H1 (cell line): ENCODE data around the gene MAPT. TPM values are rescaled to one million over a fixed set of nuclear protein-coding genes. Genes with fewer than 3 reads are reported as not detected.

Experiments
- CTCF ChIA-PET: fragments of 300-600 bp; sonication (Branson Sonifier 250); formaldehyde crosslinking; loops from one replicate; lab custom pipeline; 2021; ENCODE audit not compliant: partially characterized antibody; lab: Charles Lee
- POLR2A ChIA-PET: fragments of 300-600 bp; sonication (Branson Sonifier 250); formaldehyde crosslinking; loops from one replicate; lab custom pipeline; 2021; ENCODE audit warnings: inconsistent platforms; ENCODE audit not compliant: partially characterized antibody; lab: Charles Lee
- DNase-seq, 2 experiments: peaks; one replicate each; pipeline versions ENCODE4 v3.0.0 to v3.0.0-alpha.2; 2010 to 2022; ENCODE audit warnings: low spot score in 2 of 2, low read depth in 1 of 2, mixed read lengths in 1 of 2
- FAIRE-seq: peaks from 2 replicates; lab custom pipeline; 2011; peaks lifted over from hg19 to GRCh38; lab: Jason Lieb, UNC
- H2AFZ ChIP-seq: 2 replicates; pipeline ENCODE4 v1.8.1; 2012; ENCODE audit warnings: low read length, inconsistent platforms
- H2AK5ac ChIP-seq: 2 replicates; pipeline ENCODE4 v1.6.1; 2013; ENCODE audit warnings: low read depth, low read length
- H2BK120ac ChIP-seq: replicated peaks from 2 replicates; pipeline ENCODE3; 2013; ENCODE audit warnings: low read depth, low read length, inconsistent platforms
- H2BK12ac ChIP-seq: 2 replicates; pipeline ENCODE4 v1.6.1; 2013; ENCODE audit warnings: low read depth, low read length
- H2BK15ac ChIP-seq: 2 replicates; pipeline ENCODE4 v1.6.1; 2013; ENCODE audit warnings: low read length
- H2BK20ac ChIP-seq: 2 replicates; pipeline ENCODE4 v1.6.1; 2013; ENCODE audit warnings: low read length
- H2BK5ac ChIP-seq: 2 replicates; pipeline ENCODE4 v1.6.1; 2013; ENCODE audit warnings: low read depth, low read length
- H3K14ac ChIP-seq: 2 replicates; pipeline ENCODE4 v1.6.1; 2013; ENCODE audit warnings: inconsistent platforms; ENCODE audit not compliant: insufficient read length
- H3K18ac ChIP-seq: 2 replicates; pipeline ENCODE4 v1.6.1; 2013; ENCODE audit warnings: low read length; ENCODE audit errors: extremely low read depth
- H3K23ac ChIP-seq: 2 replicates; pipeline ENCODE4 v1.6.1; 2013; ENCODE audit warnings: inconsistent platforms; ENCODE audit not compliant: insufficient read length
- H3K23me2 ChIP-seq: 2 replicates; pipeline ENCODE4 v1.6.1; 2013; ENCODE audit warnings: low read depth, low read length
- H3K27ac ChIP-seq: 2 replicates; pipeline ENCODE4 v1.6.1; 2011; ENCODE audit warnings: low read depth, low read length, inconsistent platforms
- H3K27me3 ChIP-seq, 4 experiments: replicated peaks in 1 of 4; 1 replicate in 1 of 4; 2 replicates in 3 of 4; pipeline versions ENCODE4 v1.6.1 to v1.8.1; 2011 to 2013; ENCODE audit warnings: low read length in 3 of 4, mild to moderate bottlenecking in 3 of 4, inconsistent platforms in 2 of 4, mixed read lengths in 2 of 4, moderate library complexity in 1 of 4; ENCODE audit not compliant: control insufficient read depth in 3 of 4, insufficient read depth in 3 of 4; ENCODE audit errors: extremely low read depth in 1 of 4
- H3K36me3 ChIP-seq, 4 experiments: 2 replicates each; pipeline versions ENCODE4 v1.6.1 to v1.8.1; 2011 to 2013; ENCODE audit warnings: mild to moderate bottlenecking in 4 of 4, low read length in 3 of 4, moderate library complexity in 2 of 4, control low read depth in 1 of 4, inconsistent platforms in 1 of 4; ENCODE audit not compliant: insufficient read depth in 4 of 4, control insufficient read depth in 2 of 4
- H3K4ac ChIP-seq: replicated peaks from 2 replicates; pipeline ENCODE3; 2013; ENCODE audit warnings: low read length, low read depth, mixed read lengths, inconsistent platforms; ENCODE audit not compliant: insufficient read length
- H3K4me1 ChIP-seq, 4 experiments: replicated peaks in 1 of 4; 1 replicate in 1 of 4; 2 replicates in 3 of 4; pipeline versions ENCODE4 v1.6.1 to v1.8.1; 2011 to 2013; ENCODE audit warnings: low read length in 3 of 4, inconsistent platforms in 2 of 4, mixed read lengths in 1 of 4; ENCODE audit not compliant: insufficient read depth in 4 of 4, control insufficient read depth in 3 of 4
- H3K4me2 ChIP-seq, 2 experiments: 2 replicates each; pipeline versions ENCODE4 v1.6.1 to v1.8.1; 2011 to 2013; ENCODE audit warnings: low read depth in 2 of 2, low read length in 2 of 2, control low read depth in 1 of 2, inconsistent platforms in 1 of 2, mild to moderate bottlenecking in 1 of 2; ENCODE audit not compliant: insufficient read depth in 1 of 2
- H3K4me3 ChIP-seq, 4 experiments: fragments of 200-600, 300-600 bp in 1 of 4; sonication (generic), shearing (Covaris generic), sonication (Bioruptor Twin) in 1 of 4; 2 replicates each; pipeline versions ENCODE4 v1.5.1 to v1.8.1; 2011 to 2016; ENCODE audit warnings: low read length in 4 of 4, low read depth in 3 of 4, control low read depth in 2 of 4, inconsistent platforms in 2 of 4, mild to moderate bottlenecking in 2 of 4, mixed read lengths in 1 of 4, moderate library complexity in 1 of 4; ENCODE audit not compliant: insufficient read depth in 2 of 4; ENCODE audit errors: extremely low read depth in 1 of 4
- H3K56ac ChIP-seq: replicated peaks from 2 replicates; pipeline ENCODE3; 2013; ENCODE audit warnings: low read depth, mild to moderate bottlenecking, mixed read lengths, low read length, inconsistent platforms; ENCODE audit not compliant: insufficient read length
- H3K79me1 ChIP-seq: 2 replicates; pipeline ENCODE4 v1.6.1; 2013; ENCODE audit warnings: low read depth, low read length, control low read depth
- H3K79me2 ChIP-seq, 2 experiments: 2 replicates each; pipeline versions ENCODE4 v1.6.1 to v1.8.1; 2012 to 2013; ENCODE audit warnings: low read length in 2 of 2, mild to moderate bottlenecking in 2 of 2, inconsistent platforms in 1 of 2; ENCODE audit not compliant: insufficient read depth in 2 of 2, control insufficient read depth in 1 of 2
- H3K9ac ChIP-seq, 4 experiments: replicated peaks in 1 of 4; 1 replicate in 1 of 4; 2 replicates in 3 of 4; pipeline versions ENCODE4 v1.6.1 to v1.8.1; 2011 to 2013; ENCODE audit warnings: low read depth in 3 of 4, low read length in 3 of 4, control low read depth in 2 of 4, mild to moderate bottlenecking in 2 of 4, moderate library complexity in 2 of 4, inconsistent platforms in 1 of 4; ENCODE audit errors: extremely low read depth in 1 of 4
- H3K9me3 ChIP-seq, 2 experiments: 2 replicates each; pipeline versions ENCODE4 v1.6.1 to v1.8.1; 2012 to 2013; ENCODE audit warnings: mild to moderate bottlenecking in 2 of 2, moderate library complexity in 2 of 2, control low read depth in 1 of 2, inconsistent platforms in 1 of 2, low read depth in 1 of 2, low read length in 1 of 2, mixed read lengths in 1 of 2; ENCODE audit not compliant: insufficient read depth in 2 of 2
- H4K20me1 ChIP-seq, 2 experiments: replicated peaks in 1 of 2; 2 replicates each; pipeline versions ENCODE3 to v1.8.1; 2011 to 2013; ENCODE audit warnings: inconsistent platforms in 2 of 2, low read length in 2 of 2, mild to moderate bottlenecking in 1 of 2; ENCODE audit not compliant: insufficient read depth in 2 of 2, control insufficient read depth in 1 of 2
- H4K5ac ChIP-seq: 2 replicates; pipeline ENCODE4 v1.6.1; 2013; ENCODE audit warnings: low read length, low read depth, mixed read lengths, inconsistent platforms; ENCODE audit not compliant: insufficient read length
- H4K8ac ChIP-seq: 2 replicates; pipeline ENCODE4 v1.8.0; 2013; ENCODE audit warnings: mild to moderate bottlenecking, moderate library complexity, low read length, inconsistent platforms; ENCODE audit not compliant: insufficient read depth; ENCODE audit errors: extremely low read depth
- H4K91ac ChIP-seq: replicated peaks from 2 replicates; pipeline ENCODE3; 2013; ENCODE audit warnings: low read length, mixed read lengths, inconsistent platforms; ENCODE audit not compliant: insufficient read length
- POLR2A ChIP-seq, 2 experiments: IDR thresholded peaks; 1 replicate in 1 of 2; 2 replicates in 1 of 2; pipeline ENCODE4 v1.6.1; 2011; ENCODE audit warnings: low read depth in 2 of 2, low read length in 2 of 2, mild to moderate bottlenecking in 2 of 2; ENCODE audit errors: control extremely low read depth in 1 of 2
- TEAD4 ChIP-seq: IDR thresholded peaks from 2 replicates; pipeline ENCODE4 v1.6.1; 2012; ENCODE audit warnings: low read depth, low read length, inconsistent platforms, mixed read lengths
- WGBS, 2 experiments: shearing (Covaris generic) in 1 of 2; methylation state at CpG; one replicate each; pipeline versions ENCODE4 v1.1.6 to v1.1.7; 2013 to 2015; ENCODE audit warnings: low lambda C conversion rate in 2 of 2, mixed read lengths in 2 of 2, inconsistent platforms in 1 of 2, low coverage in 1 of 2, missing lambda C conversion rate in 1 of 2; ENCODE audit not compliant: insufficient replicate concordance in 2 of 2, insufficient coverage in 1 of 2, insufficient read length in 1 of 2; ENCODE audit errors: extremely low coverage in 1 of 2, missing lambda C conversion rate in 1 of 2; 5-methylcytosine and 5-hydroxymethylcytosine counted together
- polyA plus RNA-seq, 7 experiments: library from polyadenylated mRNA; depleted of rRNA in 3 of 7; stranded (reverse) in 5 of 7; unstranded in 2 of 7; fragments of >200 nt in 5 of 7; fragments of 200-250 nt in 2 of 7; gene quantifications; 1 replicate in 5 of 7; 2 replicates in 1 of 7; 4 replicates in 1 of 7; pipeline versions ENCODE4 v1.2.1 to v1.2.3, GENCODE V29; 2011 to 2013; ENCODE audit warnings: missing spikeins in 2 of 7, mixed read lengths in 2 of 7
- total RNA-seq: library from RNA; stranded (reverse); fragmentation: NEBNext Ultra II Directional; extraction: Animal tissue kit (Norgen Biotek cat#: 25700); gene quantifications from 2 replicates; pipeline ENCODE4 v1.2.1, GENCODE V29; 2021

The MAPT gene
- total and polyA plus RNA-seq, 2 of the 8 experiments (the other 6 are each of a cell fraction or from before 2014, with no cell fraction given): 0.54 to 1.7 TPM

DNA sequence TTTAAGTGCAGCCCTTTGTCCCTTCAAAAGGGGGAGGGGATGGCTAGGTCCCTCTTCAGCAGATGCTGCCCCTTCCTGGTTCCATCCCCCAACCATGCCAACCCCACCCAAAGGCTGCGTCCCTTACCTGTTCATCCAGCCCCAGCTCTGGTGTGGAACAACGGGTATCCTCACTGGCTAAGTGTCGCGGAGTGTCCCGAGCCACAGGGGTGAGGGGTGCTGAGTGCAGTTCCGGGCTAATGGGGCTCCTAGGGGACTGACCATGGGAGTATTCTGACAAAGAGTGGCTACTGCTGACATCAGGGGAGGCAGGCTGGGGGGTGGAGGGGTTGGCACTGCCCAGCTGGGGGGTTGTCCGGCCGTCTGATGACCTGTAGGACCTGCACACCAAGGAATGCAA lies 137.6 kb downstream of the MAPT start:
- no peak overlapping the region for H2BK12ac ChIP-seq
- H2AFZ ChIP-seq: no peak overlapping the region
- POLR2A ChIA-PET: interaction anchor here (1.6 kb wide), 1 partner anchor 25 kb away, joined by 4 read pairs; no protein-coding TSS in a partner anchor
- H4K20me1 ChIP-seq: peaks cover 1 to 4% of the 10 kb centered on the region in 2 experiments
- FAIRE-seq (no peak), DNase-seq (no peak)
- H3K27ac ChIP-seq: no peak overlapping the region
- H3K79me1 ChIP-seq: peaks cover 3% of the 10 kb centered on the region; the same call in 1 of the 2 replicates
- no peak overlapping the region for H3K23ac ChIP-seq
- no peak overlapping the region for H4K5ac ChIP-seq
- H3K4me2 ChIP-seq: no peak overlapping the region
- no peaks in the 10 kb centered on the region for H3K79me2 ChIP-seq
- H3K14ac ChIP-seq: no peak overlapping the region
- H3K36me3 ChIP-seq: peaks cover 33 to 75% (median 60%) of the 10 kb centered on the region in 4 experiments
- no peaks in the 10 kb centered on the region for H3K27me3 ChIP-seq
- H3K9me3 ChIP-seq: no peaks in the 10 kb centered on the region
- H2BK5ac ChIP-seq: no peak overlapping the region
- 82% methylated on average over 6 of the region's 8 CpGs; no CpG with 5 or more reads in 1 of the 2 experiments for WGBS, 2 experiments
- no peak overlapping the region for H3K56ac ChIP-seq
- peaks cover 3 to 17% (median 6%) of the 10 kb centered on the region in 4 experiments for H3K4me1 ChIP-seq
- H3K18ac ChIP-seq: no peak overlapping the region
- H3K4ac ChIP-seq: no peak overlapping the region
- H4K8ac ChIP-seq: no peak overlapping the region; the same call in 1 of the 2 replicates
- no peak overlapping the region for H2BK20ac ChIP-seq
- H3K9ac ChIP-seq: no peak overlapping the region
- no peak overlapping the region for H3K4me3 ChIP-seq
- no peaks in the 10 kb centered on the region for H3K23me2 ChIP-seq
- CTCF ChIA-PET: interaction anchor here (1.0 to 3.4 kb wide), 4 partner anchors 9 to 21 kb away, joined by 4 to 18 read pairs (median 4); no protein-coding TSS in a partner anchor
- TF ChIP-seq POLR2A (IDR thresholded peaks at IDR 0.05; ENCODE audit: control extremely low read depth in 1 of 2, low read depth in 2 of 2, low read length in 2 of 2) (0 out of 3 replicates have a peak, but pooled peaks of 1 of the 2 experiments have one; percentile 27), TEAD4 (no peak)
- no peak overlapping the region for H2AK5ac ChIP-seq
- no peak overlapping the region for H2BK120ac ChIP-seq
- no peak overlapping the region for H4K91ac ChIP-seq
- H2BK15ac ChIP-seq: no peak overlapping the region
